HepG2 (cell line): ENCODE results near the gene PTMA. TPM values are rescaled to one million over a fixed set of nuclear protein-coding genes. Genes with fewer than 3 reads are reported as not detected.
A peak's percentile ranks its signal among the peaks of the same experiment; 100 is the strongest.

Source experiments
- CENPT ChIP-seq: sonication (generic); formaldehyde crosslinking; IDR thresholded peaks from 2 replicates; pipeline ENCODE4 v1.8.0; 2022; ENCODE audit warnings: low read depth, mild to moderate bottlenecking, moderate library complexity, missing genetic modification reagents
- DZIP1 ChIP-seq: sonication (generic); formaldehyde crosslinking; IDR thresholded peaks from 2 replicates; pipeline ENCODE4 v1.5.0; 2020; ENCODE audit warnings: mild to moderate bottlenecking, missing genetic modification reagents
- GABPB1 ChIP-seq: IDR thresholded peaks from 2 replicates; pipeline ENCODE4 v1.6.1; 2016; ENCODE audit warnings: mild to moderate bottlenecking, missing genetic modification reagents, moderate library complexity, missing compliant biosample characterization
- GPN1 ChIP-seq: sonication (generic); formaldehyde crosslinking; IDR thresholded peaks from 2 replicates; pipeline ENCODE4 v1.5.1; 2020; ENCODE audit warnings: missing genetic modification reagents, borderline replicate concordance
- HCFC1 ChIP-seq: fragments of 150-350 bp; IDR thresholded peaks from 2 replicates; pipeline ENCODE4 v1.6.1; 2014; ENCODE audit warnings: low read depth, low read length
- KAT7 ChIP-seq: IDR thresholded peaks from 2 replicates; pipeline ENCODE4 v1.6.1; 2018; ENCODE audit warnings: borderline replicate concordance, missing compliant biosample characterization
- KDM5B ChIP-seq: sonication (generic); formaldehyde crosslinking; IDR thresholded peaks from 2 replicates; pipeline ENCODE4 v1.4.0; 2020; ENCODE audit warnings: missing genetic modification reagents, mild to moderate bottlenecking, borderline replicate concordance
- MEIS1 ChIP-seq: sonication (generic); formaldehyde crosslinking; IDR thresholded peaks from 2 replicates; pipeline ENCODE4 v1.9.0; 2021; ENCODE audit warnings: mild to moderate bottlenecking, missing genetic modification reagents, moderate library complexity, borderline replicate concordance
- PATZ1 ChIP-seq: sonication (generic); formaldehyde crosslinking; IDR thresholded peaks from 2 replicates; pipeline ENCODE4 v1.4.0; 2020; ENCODE audit warnings: missing genetic modification reagents
- PHF8 ChIP-seq: sonication (generic); formaldehyde crosslinking; IDR thresholded peaks from 2 replicates; pipeline ENCODE4 v1.5.0; 2020; ENCODE audit warnings: missing genetic modification reagents
- PLRG1 ChIP-seq: fragments of 450-650 bp; conservative IDR thresholded peaks from 2 replicates; pipeline ENCODE4 v1.6.1; 2016
- PPARG ChIP-seq: conservative IDR thresholded peaks from 2 replicates; pipeline ENCODE4 v1.6.1; 2016; ENCODE audit warnings: missing biosample characterization, missing genetic modification reagents
- SP4 ChIP-seq: sonication (generic); formaldehyde crosslinking; IDR thresholded peaks from 2 replicates; pipeline ENCODE4 v1.8.1; 2023; ENCODE audit warnings: mild to moderate bottlenecking, missing genetic modification reagents
- SRSF4 ChIP-seq: fragments of 200-400 bp; formaldehyde crosslinking; IDR thresholded peaks from one replicate; pipeline ENCODE4 v1.6.1; 2018; ENCODE audit warnings: mild to moderate bottlenecking, low read depth, low read length, moderate library complexity; ENCODE audit not compliant: poor library complexity, severe bottlenecking
- TAF1 ChIP-seq: sonication (generic); formaldehyde crosslinking; IDR thresholded peaks from 2 replicates; pipeline ENCODE4 v1.4.0; 2020; ENCODE audit warnings: missing genetic modification reagents
- ZBTB10 ChIP-seq: sonication (generic); formaldehyde crosslinking; IDR thresholded peaks from 2 replicates; pipeline ENCODE4 v1.4.0; 2020; ENCODE audit warnings: missing genetic modification reagents, borderline replicate concordance
- ZBTB42 ChIP-seq: sonication (generic); formaldehyde crosslinking; IDR thresholded peaks from 2 replicates; pipeline ENCODE4 v1.5.0; 2020; ENCODE audit warnings: mild to moderate bottlenecking, missing genetic modification reagents
- ZMYM2 ChIP-seq: sonication (generic); formaldehyde crosslinking; IDR thresholded peaks from 2 replicates; pipeline ENCODE4 v1.8.0; 2022; ENCODE audit warnings: mild to moderate bottlenecking, missing genetic modification reagents
- ZNF136 ChIP-seq: sonication (generic); formaldehyde crosslinking; IDR thresholded peaks from 2 replicates; pipeline ENCODE4 v1.8.1; 2022; ENCODE audit warnings: low read depth, mild to moderate bottlenecking, moderate library complexity, missing genetic modification reagents
- ZNF282 ChIP-seq: fragments of 450-650 bp; IDR thresholded peaks from 2 replicates; pipeline ENCODE4 v1.6.1; 2018; ENCODE audit not compliant: partially characterized antibody
- ZNF331 ChIP-seq: sonication (generic); formaldehyde crosslinking; IDR thresholded peaks from 2 replicates; pipeline ENCODE4 v1.4.0; 2020; ENCODE audit warnings: missing genetic modification reagents
- ZNF383 ChIP-seq: sonication (generic); formaldehyde crosslinking; IDR thresholded peaks from 2 replicates; pipeline ENCODE4 v1.4.0; 2020; ENCODE audit warnings: missing genetic modification reagents, mild to moderate bottlenecking, borderline replicate concordance
- ZNF660 ChIP-seq: sonication (generic); formaldehyde crosslinking; IDR thresholded peaks from 2 replicates; pipeline ENCODE4 v1.5.1; 2020; ENCODE audit warnings: mild to moderate bottlenecking, low read depth, missing genetic modification reagents, borderline replicate concordance
- ZNF766 ChIP-seq: sonication (generic); formaldehyde crosslinking; IDR thresholded peaks from 2 replicates; pipeline ENCODE4 v1.5.0; 2020; ENCODE audit warnings: missing genetic modification reagents, borderline replicate concordance
- polyA plus RNA-seq, 8 experiments: library from polyadenylated mRNA; depleted of rRNA in 3 of 8; stranded (reverse) in 7 of 8; unstranded in 1 of 8; fragments of >200 nt; fragmentation: Illumina TruSeq in 4 of 8; extraction: Trizol in 4 of 8; gene quantifications; 2 replicates each; pipeline versions ENCODE4 v1.2.1 to v1.2.3, GENCODE V29; 2011 to 2016; ENCODE audit warnings: low read depth in 4 of 8, missing spikeins in 1 of 8, mixed read lengths in 1 of 8; ENCODE audit not compliant: insufficient read depth in 1 of 8
- total RNA-seq, 5 experiments: library from RNA; depleted of rRNA; stranded (reverse); fragments of >200 nt; fragmentation: Illumina TruSeq; extraction: Trizol; gene quantifications; 2 replicates each; pipeline ENCODE4 v1.2.3, GENCODE V29; 2016; ENCODE audit warnings: low read depth in 1 of 5

Gene PTMA
- total and polyA plus RNA-seq, 2 of the 13 experiments (the other 11 are each of a cell fraction or from before 2014, with no cell fraction given): 190 to 1,086 TPM

- TF ChIP-seq CENPT (no peak), ZMYM2 (CRISPR knock-in tag) (no peak), ZBTB42 (CRISPR knock-in tag) (no peak), ZBTB10 (no peak), SRSF4 (no peak), TAF1 (CRISPR knock-in tag) (no peak), HCFC1 (no peak), KAT7 (no peak), GPN1 (no peak), ZNF766 (CRISPR knock-in tag) (no peak), ZNF282 (no peak), DZIP1 (CRISPR knock-in tag) (no peak), PATZ1 (CRISPR knock-in tag) (peak; percentile 90), GABPB1 (CRISPR knock-in tag) (peak; percentile 25; the same call in 1 of the 2 replicates), ZNF331 (peak; percentile 48; the same call in 1 of the 2 replicates), PPARG (no peak), ZNF136 (no peak), KDM5B (CRISPR knock-in tag) (no peak), PLRG1 (no peak), MEIS1 (CRISPR knock-in tag) (no peak), ZNF660 (CRISPR knock-in tag) (no peak), SP4 (CRISPR knock-in tag) (0 out of 2 replicates have a peak, but pooled peaks have one; percentile 3), PHF8 (CRISPR knock-in tag) (no peak), ZNF383 (CRISPR knock-in tag) (no peak)
Observed at GRCh38 chr2:231674587-231675338, 33.6 kb upstream of the PTMA start (continued).
